ENCODE results near the gene MYL6B.
"Not testable (repeated sequence)": the region's sequence is repeated elsewhere in the genome, so short reads cannot be mapped to it uniquely, and the experiment has no call there.

MYL6B gene

GRCh38 chr12:56153678-56154065 is 1.3 kb downstream of the MYL6B start:
- FAIRE-seq (no peak), DNase-seq (ENCODE audit: insufficient read length, low spot score) (no peak)
- TF ChIP-seq CTCF (IDR thresholded peaks at IDR 0.05; ENCODE audit: insufficient read depth, missing control alignments), result no peak

GRCh38 chr12:56154246-56154771 is 1.9 kb downstream of the MYL6B start:
- DNase-seq (ENCODE audit: insufficient read length, low spot score) (no peak), FAIRE-seq (no peak)
- TF ChIP-seq CTCF (IDR thresholded peaks at IDR 0.05; ENCODE audit: insufficient read depth, missing control alignments), result no peak

GRCh38 chr12:56154818-56155217 is 2.4 kb downstream of the MYL6B start:
- FAIRE-seq (no peak), DNase-seq (ENCODE audit: insufficient read length, low spot score) (no peak)
- TF ChIP-seq CTCF (IDR thresholded peaks at IDR 0.05; ENCODE audit: insufficient read depth, missing control alignments), result no peak

GRCh38 chr12:56155256-56155845 is 3.0 kb downstream of the MYL6B start:
- FAIRE-seq (no peak), DNase-seq (ENCODE audit: insufficient read length, low spot score) (no peak)
- no peak for TF ChIP-seq CTCF (IDR thresholded peaks at IDR 0.05; ENCODE audit: insufficient read depth, missing control alignments)

GRCh38 chr12:56156464-56157200 is 4.2 kb downstream of the MYL6B start:
- not testable (repeated sequence) for DNase-seq (ENCODE audit: insufficient read length, low spot score); FAIRE-seq

GRCh38 chr12:56157201-56158028 is 5.0 kb downstream of the MYL6B start:
- FAIRE-seq (no peak), DNase-seq (ENCODE audit: insufficient read length, low spot score) (peak; percentile 55)
- TF ChIP-seq CTCF (IDR thresholded peaks at IDR 0.05; ENCODE audit: insufficient read depth, missing control alignments), result peak; percentile 44

- no peak for FAIRE-seq
- peak; percentile 90 for DNase-seq (ENCODE audit: insufficient read length, low spot score)
- TF ChIP-seq CTCF (IDR thresholded peaks at IDR 0.05; ENCODE audit: insufficient read depth, missing control alignments), result no peak
These were observed 5.9 kb downstream of the MYL6B start, which contains the start of gene MYL6 for GRCh38 chr12:56158029-56158925. Gene MYL6 (plus strand): TSS chr12:56158359. CDS start chr12:56158402, 43 bp downstream.

Data from D721Med (cell line).